Measurements from ENCODE around the gene XRCC2.

Gene XRCC2

GRCh38 chr7:152608656-152609055 is 67.3 kb downstream of the XRCC2 start:
- DNase-seq: no peak

- no peak for DNase-seq
Measured at GRCh38 chr7:152608208-152608607, 67.7 kb downstream of the XRCC2 start.

GRCh38 chr7:152607007-152607406 is 68.9 kb downstream of the XRCC2 start:
- no peak for DNase-seq

- DNase-seq: no peak
Measured at GRCh38 chr7:152602962-152603361, 73.0 kb downstream of the XRCC2 start.

GRCh38 chr7:152601305-152601798 is 74.6 kb downstream of the XRCC2 start:
- DNase-seq: no peak

GRCh38 chr7:152600266-152600665 is 75.7 kb downstream of the XRCC2 start:
- no peak for DNase-seq

- DNase-seq: no peak
Measured at GRCh38 chr7:152597507-152597906, 78.4 kb downstream of the XRCC2 start.

GRCh38 chr7:152596824-152597223 is 79.1 kb downstream of the XRCC2 start:
- no peak for DNase-seq

Measured in NCI-H1048 (cell line).